Panc1 (cell line): ENCODE measurements around the gene TXNDC11. TPM values are rescaled to one million over a fixed set of nuclear protein-coding genes. Genes with fewer than 3 reads are reported as not detected.

Source experiments
- ATAC-seq: fragments of 200-7000 bp; cut with Tn5 transposase; 2 replicates; pipeline ENCODE4 v1.9.1; 2020; ENCODE audit warnings: mild to moderate bottlenecking, moderate library complexity
- BruUV-seq: library from RNA; stranded (reverse); fragments of 400-500 nt; replicated peaks from 2 replicates; lab custom pipeline; 2021; lab: Mats Ljungman, UMichigan
- CTCF ChIA-PET: fragments of 300-600 bp; sonication (Branson Sonifier 250); formaldehyde crosslinking; loops from one replicate; lab custom pipeline; 2022; ENCODE audit warnings: antibody characterized with exemption; lab: Charles Lee
- POLR2A ChIA-PET: fragments of 300-600 bp; sonication (Branson Sonifier 250); formaldehyde crosslinking; loops from one replicate; lab custom pipeline; 2022; ENCODE audit warnings: antibody characterized with exemption; lab: Charles Lee
- DNase-seq: peaks from one replicate; pipeline ENCODE4 v3.0.0-alpha.2; 2010; ENCODE audit warnings: low read depth, low spot score
- H3K27ac ChIP-seq: 2 replicates; pipeline ENCODE4 v1.5.1; 2011; ENCODE audit warnings: mild to moderate bottlenecking, low read length, inconsistent platforms
- H3K27me3 ChIP-seq: fragments of 200-500 bp; sonication (Bioruptor generic); 2 replicates; pipeline ENCODE4 v1.6.0; 2014; ENCODE audit warnings: low read length, inconsistent platforms; ENCODE audit not compliant: control insufficient read depth, insufficient read depth
- H3K36me3 ChIP-seq: fragments of 200-500 bp; sonication (Bioruptor generic); 2 replicates; pipeline ENCODE4 v1.5.1; 2014; ENCODE audit warnings: inconsistent platforms, mild to moderate bottlenecking, low read length, moderate library complexity; ENCODE audit not compliant: control insufficient read depth, insufficient read depth
- H3K4me1 ChIP-seq: 2 replicates; pipeline ENCODE4 v1.5.1; 2011; ENCODE audit warnings: inconsistent platforms, mild to moderate bottlenecking, low read length, moderate library complexity; ENCODE audit not compliant: control insufficient read depth, insufficient read depth
- H3K4me3 ChIP-seq, 2 experiments: 2 replicates each; pipeline ENCODE4 v1.5.1; 2011 to 2012; ENCODE audit warnings: low read depth in 2 of 2, low read length in 2 of 2, mild to moderate bottlenecking in 2 of 2, inconsistent platforms in 1 of 2, moderate library complexity in 1 of 2
- H3K9me3 ChIP-seq: fragments of 200-500 bp; sonication (Bioruptor generic); 2 replicates; pipeline ENCODE4 v1.5.1; 2014; ENCODE audit warnings: low read depth, mild to moderate bottlenecking, inconsistent platforms, low read length, moderate library complexity; ENCODE audit not compliant: control insufficient read depth, insufficient read depth
- POLR2AphosphoS5 ChIP-seq: IDR thresholded peaks from 2 replicates; pipeline ENCODE4 v1.6.1; 2012; ENCODE audit warnings: mild to moderate bottlenecking, low read depth, low read length, moderate library complexity
- SIN3A ChIP-seq: IDR thresholded peaks from 2 replicates; pipeline ENCODE4 v1.6.1; 2012; ENCODE audit warnings: low read depth, mild to moderate bottlenecking, low read length, moderate library complexity, borderline replicate concordance; ENCODE audit not compliant: insufficient read depth
- TCF7L2 ChIP-seq: IDR thresholded peaks from 2 replicates; pipeline ENCODE4 v1.6.1; 2011; ENCODE audit warnings: mild to moderate bottlenecking, low read depth, low read length, inconsistent platforms
- in situ Hi-C: cut with HindIII; loops from 2 replicates; pipeline ENCODE4 v1.10.0; 2016; ENCODE audit warnings: low sequenced_read_pairs, low pct_unique_long_range_greater_than_20kb
- intact Hi-C: fragments of 100-400 bp; cut with micrococcal nuclease; formaldehyde crosslinking; loops from one replicate; pipeline ENCODE4 v1.10.0; 2022; ENCODE audit not compliant: unreplicated experiment
- total RNA-seq: library from RNA; stranded (reverse); gene quantifications from one replicate; pipeline ENCODE4 v1.2.1, GENCODE V29; 2021; ENCODE audit not compliant: unreplicated experiment
- TF ChIP-seq, protein P1 (sequence below), 2 experiments: IDR thresholded peaks; 2 replicates each; pipeline ENCODE4 v1.6.1; 2011 to 2012; ENCODE audit warnings: low read depth in 2 of 2, control low read depth in 1 of 2, low read length in 1 of 2, mild to moderate bottlenecking in 1 of 2, moderate library complexity in 1 of 2; ENCODE audit not compliant: insufficient read depth in 1 of 2
- TF ChIP-seq, protein P2 (sequence below): fragments of 450-650 bp; IDR thresholded peaks from 2 replicates; pipeline ENCODE4 v1.5.1; 2017; ENCODE audit warnings: mild to moderate bottlenecking

TXNDC11 gene
- total RNA-seq, 1 experiment from 2014 or later, result 30.5 TPM

DNA sequence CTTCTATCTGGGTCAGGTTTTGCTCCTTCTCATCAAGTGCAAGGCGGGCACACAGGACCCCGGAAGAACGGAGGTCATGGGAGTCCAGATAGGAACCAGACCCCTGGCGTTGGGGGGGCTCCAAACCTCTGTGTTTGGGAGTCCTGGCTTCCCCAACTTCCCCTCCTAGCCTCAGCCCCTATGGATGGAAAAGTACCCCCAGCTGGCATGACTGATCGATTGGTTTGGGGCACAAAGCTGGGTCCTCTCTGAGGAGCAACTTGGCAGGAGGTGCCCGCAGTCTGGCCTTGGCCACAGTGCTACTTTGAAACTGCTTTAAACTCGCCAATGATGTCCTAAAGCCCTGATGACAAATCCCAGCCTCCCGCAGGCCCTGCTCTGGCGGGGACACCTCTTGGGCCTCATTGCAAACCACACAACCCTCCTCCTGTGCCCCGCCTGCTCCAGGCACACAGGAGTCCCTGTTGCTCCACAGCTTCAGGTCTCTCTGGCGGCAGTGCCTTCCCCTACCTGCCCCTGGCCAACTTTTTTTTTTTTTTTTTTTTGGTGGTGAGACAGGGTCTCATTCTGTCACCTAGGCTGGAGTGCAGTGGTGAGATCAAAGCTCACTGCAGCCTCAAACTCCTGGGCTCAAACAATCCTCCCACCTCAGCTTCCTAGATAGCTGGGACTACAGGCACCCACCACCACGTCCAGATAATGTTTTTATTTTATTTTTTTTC is 112.5 kb downstream of the TXNDC11 start:
- ATAC-seq, result peak; percentile 40; the same call in 1 of the 2 replicates
- Histone ChIP-seq H3K4me1 (no peaks in the 10 kb centered on the region), H3K36me3 (no peaks in the 10 kb centered on the region), H3K9me3 (no peaks in the 10 kb centered on the region), H3K4me3 (no peak overlapping the region), H3K27me3 (no peaks in the 10 kb centered on the region), H3K27ac (no peak overlapping the region)
- in situ Hi-C loops, result no loop called here
- BruUV-seq, result no TSS peak
- ChIA-PET CTCF (no interaction called here), POLR2A (interaction anchor here (0.6 kb wide), 1 partner anchor 1240 kb away, joined by 11 read pairs; no protein-coding TSS in a partner anchor)
- intact Hi-C loops, result no loop called here
- DNase-seq, result no peak
- TF ChIP-seq, protein P1, sequence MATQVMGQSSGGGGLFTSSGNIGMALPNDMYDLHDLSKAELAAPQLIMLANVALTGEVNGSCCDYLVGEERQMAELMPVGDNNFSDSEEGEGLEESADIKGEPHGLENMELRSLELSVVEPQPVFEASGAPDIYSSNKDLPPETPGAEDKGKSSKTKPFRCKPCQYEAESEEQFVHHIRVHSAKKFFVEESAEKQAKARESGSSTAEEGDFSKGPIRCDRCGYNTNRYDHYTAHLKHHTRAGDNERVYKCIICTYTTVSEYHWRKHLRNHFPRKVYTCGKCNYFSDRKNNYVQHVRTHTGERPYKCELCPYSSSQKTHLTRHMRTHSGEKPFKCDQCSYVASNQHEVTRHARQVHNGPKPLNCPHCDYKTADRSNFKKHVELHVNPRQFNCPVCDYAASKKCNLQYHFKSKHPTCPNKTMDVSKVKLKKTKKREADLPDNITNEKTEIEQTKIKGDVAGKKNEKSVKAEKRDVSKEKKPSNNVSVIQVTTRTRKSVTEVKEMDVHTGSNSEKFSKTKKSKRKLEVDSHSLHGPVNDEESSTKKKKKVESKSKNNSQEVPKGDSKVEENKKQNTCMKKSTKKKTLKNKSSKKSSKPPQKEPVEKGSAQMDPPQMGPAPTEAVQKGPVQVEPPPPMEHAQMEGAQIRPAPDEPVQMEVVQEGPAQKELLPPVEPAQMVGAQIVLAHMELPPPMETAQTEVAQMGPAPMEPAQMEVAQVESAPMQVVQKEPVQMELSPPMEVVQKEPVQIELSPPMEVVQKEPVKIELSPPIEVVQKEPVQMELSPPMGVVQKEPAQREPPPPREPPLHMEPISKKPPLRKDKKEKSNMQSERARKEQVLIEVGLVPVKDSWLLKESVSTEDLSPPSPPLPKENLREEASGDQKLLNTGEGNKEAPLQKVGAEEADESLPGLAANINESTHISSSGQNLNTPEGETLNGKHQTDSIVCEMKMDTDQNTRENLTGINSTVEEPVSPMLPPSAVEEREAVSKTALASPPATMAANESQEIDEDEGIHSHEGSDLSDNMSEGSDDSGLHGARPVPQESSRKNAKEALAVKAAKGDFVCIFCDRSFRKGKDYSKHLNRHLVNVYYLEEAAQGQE (IDR thresholded peaks at IDR 0.05; ENCODE audit: insufficient read depth in 1 of 2, low read depth in 2 of 2, low read length in 1 of 2), result no peak
- TF ChIP-seq POLR2AphosphoS5 (no peak), TCF7L2 (no peak), SIN3A (no peak)
- TF ChIP-seq, protein P2, sequence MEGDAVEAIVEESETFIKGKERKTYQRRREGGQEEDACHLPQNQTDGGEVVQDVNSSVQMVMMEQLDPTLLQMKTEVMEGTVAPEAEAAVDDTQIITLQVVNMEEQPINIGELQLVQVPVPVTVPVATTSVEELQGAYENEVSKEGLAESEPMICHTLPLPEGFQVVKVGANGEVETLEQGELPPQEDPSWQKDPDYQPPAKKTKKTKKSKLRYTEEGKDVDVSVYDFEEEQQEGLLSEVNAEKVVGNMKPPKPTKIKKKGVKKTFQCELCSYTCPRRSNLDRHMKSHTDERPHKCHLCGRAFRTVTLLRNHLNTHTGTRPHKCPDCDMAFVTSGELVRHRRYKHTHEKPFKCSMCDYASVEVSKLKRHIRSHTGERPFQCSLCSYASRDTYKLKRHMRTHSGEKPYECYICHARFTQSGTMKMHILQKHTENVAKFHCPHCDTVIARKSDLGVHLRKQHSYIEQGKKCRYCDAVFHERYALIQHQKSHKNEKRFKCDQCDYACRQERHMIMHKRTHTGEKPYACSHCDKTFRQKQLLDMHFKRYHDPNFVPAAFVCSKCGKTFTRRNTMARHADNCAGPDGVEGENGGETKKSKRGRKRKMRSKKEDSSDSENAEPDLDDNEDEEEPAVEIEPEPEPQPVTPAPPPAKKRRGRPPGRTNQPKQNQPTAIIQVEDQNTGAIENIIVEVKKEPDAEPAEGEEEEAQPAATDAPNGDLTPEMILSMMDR, result no peak

Other genes starting within 250 kb of the TXNDC11 start
- 85.2 TPM for gene LITAF, start 155.9 kb downstream of the TXNDC11 start, total RNA-seq
- gene SNN, start 74.4 kb downstream of the TXNDC11 start, total RNA-seq, result 15.6 TPM
- gene ZC3H7A, start 54.4 kb upstream of the TXNDC11 start, total RNA-seq, result 52.3 TPM
- gene RSL1D1, start 108.7 kb upstream of the TXNDC11 start, total RNA-seq, result 195 TPM
- gene GSPT1, start 173.1 kb upstream of the TXNDC11 start, total RNA-seq, result 194 TPM
- gene NPIPB2, start 199.2 kb upstream of the TXNDC11 start, total RNA-seq, result 10.3 TPM
- not detected for gene TNFRSF17, start 222.4 kb upstream of the TXNDC11 start, total RNA-seq
- 8.5 TPM for gene SNX29, start 233.9 kb upstream of the TXNDC11 start, total RNA-seq